RWPE2 (cell line): ENCODE data around the gene PLEKHA8.

ENCODE experiments used
- ATAC-seq: fragments of 200-7000 bp; cut with Tn5 transposase; 3 replicates; pipeline ENCODE4 v1.9.1; 2021; ENCODE audit warnings: low read depth
- DNase-seq: peaks from one replicate; pipeline ENCODE4 v3.0.0-alpha.2; 2020; ENCODE audit warnings: low spot score
- H3K27ac ChIP-seq: fragments of 450-650 bp; 2 replicates; pipeline ENCODE4 v1.5.1; 2017; ENCODE audit warnings: mild to moderate bottlenecking; ENCODE audit not compliant: poor library complexity, severe bottlenecking
- H3K27me3 ChIP-seq: fragments of 250-450 bp; sonication (Bioruptor Pico); 2 replicates; pipeline ENCODE4 v1.5.1; 2021; ENCODE audit warnings: mild to moderate bottlenecking, moderate library complexity; ENCODE audit not compliant: insufficient read depth, poor library complexity, severe bottlenecking
- H3K36me3 ChIP-seq: fragments of 250-450 bp; sonication (Bioruptor Pico); 2 replicates; pipeline ENCODE4 v1.5.1; 2020; ENCODE audit warnings: low read depth, mild to moderate bottlenecking, moderate library complexity
- H3K4me1 ChIP-seq: fragments of 250-450 bp; sonication (Bioruptor Pico); 2 replicates; pipeline ENCODE4 v1.5.1; 2021; ENCODE audit warnings: mild to moderate bottlenecking, moderate library complexity; ENCODE audit not compliant: insufficient read depth, poor library complexity, severe bottlenecking
- H3K4me3 ChIP-seq: fragments of 250-450 bp; sonication (Bioruptor Pico); 2 replicates; pipeline ENCODE4 v1.5.1; 2021; ENCODE audit warnings: mild to moderate bottlenecking, moderate library complexity; ENCODE audit not compliant: severe bottlenecking
- H3K9me3 ChIP-seq: fragments of 250-450 bp; sonication (Bioruptor Pico); 2 replicates; pipeline ENCODE4 v1.5.1; 2021; ENCODE audit warnings: mild to moderate bottlenecking, moderate library complexity; ENCODE audit not compliant: severe bottlenecking
- CTCF ChIP-seq: fragments of 450-650 bp; IDR thresholded peaks from one replicate; pipeline ENCODE4 v1.5.1; 2017; ENCODE audit warnings: mild to moderate bottlenecking, moderate library complexity; ENCODE audit not compliant: poor library complexity, severe bottlenecking

Gene PLEKHA8

GRCh38 chr7:30144657-30145306, 116.6 kb downstream of the PLEKHA8 start:
- H3K27me3 ChIP-seq: no peaks in the 10 kb centered on the region
- no peaks in the 10 kb centered on the region for H3K36me3 ChIP-seq
- no peak overlapping the region for H3K27ac ChIP-seq
- no peak overlapping the region for H3K4me3 ChIP-seq
- H3K4me1 ChIP-seq: peaks cover 37% of the 10 kb centered on the region
- DNase-seq (no peak), ATAC-seq (no peak)
- no peaks in the 10 kb centered on the region for H3K9me3 ChIP-seq
- TF ChIP-seq CTCF: no peak

DNA sequence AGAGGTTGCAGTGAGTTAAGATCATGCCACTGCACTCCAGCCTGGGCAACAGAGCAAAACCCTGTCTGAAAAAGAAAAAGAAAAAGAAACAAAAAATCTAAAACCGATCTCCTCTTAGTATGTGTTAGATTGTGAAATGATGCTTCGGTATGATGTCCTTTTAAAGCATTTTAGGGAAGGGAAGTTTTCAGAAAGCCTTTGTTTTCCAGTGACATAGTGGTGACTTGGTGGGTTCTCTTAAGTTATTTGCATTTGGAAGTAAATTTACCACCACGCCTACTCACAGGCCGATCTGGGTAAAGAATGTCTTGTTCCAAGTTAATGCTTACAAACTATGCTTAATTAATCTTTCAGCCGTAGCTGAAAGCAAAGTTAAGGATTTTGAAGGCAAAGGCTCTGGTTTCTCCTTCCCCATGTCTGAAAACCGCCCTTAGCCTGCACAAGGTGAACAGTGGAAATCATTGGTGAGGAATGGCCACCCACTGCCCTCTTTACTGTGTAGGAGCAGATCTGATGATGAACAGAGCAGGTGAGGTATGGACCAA, 117.3 kb downstream of the PLEKHA8 start:
- Histone ChIP-seq H3K27me3 (no peaks in the 10 kb centered on the region), H3K4me1 (peaks cover 37% of the 10 kb centered on the region), H3K9me3 (no peaks in the 10 kb centered on the region), H3K36me3 (no peaks in the 10 kb centered on the region; the same call in 1 of the 2 replicates), H3K27ac (no peak overlapping the region), H3K4me3 (no peak overlapping the region)
- ATAC-seq (no peak), DNase-seq (no peak)
- no peak for TF ChIP-seq CTCF

- Histone ChIP-seq H3K27ac (no peak overlapping the region), H3K27me3 (no peaks in the 10 kb centered on the region), H3K36me3 (no peaks in the 10 kb centered on the region; the same call in 1 of the 2 replicates), H3K9me3 (no peaks in the 10 kb centered on the region), H3K4me1 (peaks cover 37% of the 10 kb centered on the region), H3K4me3 (no peak overlapping the region)
- DNase-seq (no peak), ATAC-seq (no peak)
- no peak for TF ChIP-seq CTCF
Measured at GRCh38 chr7:30146127-30146612, 118.0 kb downstream of the PLEKHA8 start.

- Histone ChIP-seq H3K9me3 (no peaks in the 10 kb centered on the region), H3K4me3 (no peak overlapping the region), H3K4me1 (peaks cover 34% of the 10 kb centered on the region), H3K27me3 (no peaks in the 10 kb centered on the region), H3K27ac (no peak overlapping the region), H3K36me3 (no peaks in the 10 kb centered on the region; the same call in 1 of the 2 replicates)
- ATAC-seq (no peak), DNase-seq (no peak)
- TF ChIP-seq CTCF: no peak
Measured at GRCh38 chr7:30147223-30147622, 119.0 kb downstream of the PLEKHA8 start.

DNA sequence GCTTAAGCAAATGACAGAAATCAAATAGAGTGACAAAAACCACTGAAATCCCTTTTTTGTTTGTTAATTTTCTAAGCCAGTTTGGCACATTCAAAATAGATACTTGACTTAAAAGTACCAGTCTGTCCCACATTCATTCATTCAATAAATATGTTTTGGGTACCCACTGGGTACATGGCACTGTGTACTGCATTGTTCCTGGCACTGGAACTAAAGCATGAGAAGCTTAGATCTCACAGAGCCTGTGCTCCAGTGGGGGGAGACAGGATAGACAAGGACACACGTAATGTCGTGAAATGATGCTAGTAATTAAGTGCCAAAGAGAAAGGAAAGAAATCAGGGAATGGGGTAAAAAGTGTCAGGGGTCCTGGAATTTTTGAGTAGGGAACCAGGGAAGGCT, 119.6 kb downstream of the PLEKHA8 start:
- H3K4me1 ChIP-seq: peaks cover 29% of the 10 kb centered on the region
- no peak for TF ChIP-seq CTCF
- H3K27me3 ChIP-seq: no peaks in the 10 kb centered on the region
- DNase-seq (no peak), ATAC-seq (no peak)
- no peaks in the 10 kb centered on the region; the same call in 1 of the 2 replicates for H3K36me3 ChIP-seq
- H3K4me3 ChIP-seq: no peak overlapping the region
- no peaks in the 10 kb centered on the region for H3K9me3 ChIP-seq
- no peak overlapping the region for H3K27ac ChIP-seq
